Esophagus (tissue), 2 donors: ENCODE measurements around the gene CD93. TPM values are rescaled to one million over a fixed set of nuclear protein-coding genes. Genes with fewer than 3 reads are reported as not detected.
A peak's percentile ranks its signal among the peaks of the same experiment; 100 is the strongest.

Experiments
- H3K27ac ChIP-seq, 2 donors: one replicate each; pipeline ENCODE4 v1.5.1; 2013; ENCODE audit warnings: low read depth in 2 of 2, mild to moderate bottlenecking in 2 of 2, inconsistent platforms in 1 of 2, low read length in 1 of 2, moderate library complexity in 1 of 2
- H3K27me3 ChIP-seq, 2 donors: one replicate each; pipeline ENCODE4 v1.6.1; 2013; ENCODE audit warnings: low read length in 2 of 2, control low read depth in 1 of 2, mild to moderate bottlenecking in 1 of 2; ENCODE audit not compliant: insufficient read depth in 2 of 2, control insufficient read depth in 1 of 2
- H3K36me3 ChIP-seq, 2 donors: one replicate each; pipeline ENCODE4 v1.6.1; 2013; ENCODE audit warnings: low read length in 1 of 2; ENCODE audit not compliant: control insufficient read depth in 2 of 2, insufficient read depth in 2 of 2
- H3K4me1 ChIP-seq, 2 donors: one replicate each; pipeline ENCODE4 v1.6.1; 2013; ENCODE audit warnings: low read length in 1 of 2; ENCODE audit not compliant: control insufficient read depth in 2 of 2, insufficient read depth in 2 of 2
- H3K4me3 ChIP-seq, 2 donors: one replicate each; pipeline ENCODE4 v1.5.1; 2013; ENCODE audit warnings: low read length in 2 of 2, mild to moderate bottlenecking in 2 of 2, low read depth in 1 of 2, moderate library complexity in 1 of 2
- H3K9me3 ChIP-seq, 2 donors: one replicate each; pipeline ENCODE4 v1.6.1; 2013; ENCODE audit warnings: mild to moderate bottlenecking in 2 of 2, low read depth in 1 of 2, low read length in 1 of 2, moderate library complexity in 1 of 2; ENCODE audit not compliant: control insufficient read depth in 2 of 2, insufficient read depth in 1 of 2
- WGBS, 2 donors: extraction: QIAGEN DNeasy Blood & Tissue Kit; methylation state at CpG; one replicate each; pipeline ENCODE4 v1.1.7; 2013; 5-methylcytosine and 5-hydroxymethylcytosine counted together
- polyA plus RNA-seq, 2 donors: library from polyadenylated mRNA; stranded (reverse); fragments of 200-250 nt; gene quantifications; one replicate each; pipeline ENCODE4 v1.2.3, GENCODE V29; 2013
- donor health status: healthy with polysubstance abuse.
- donor health status: Bipolar disorder and iron deficiency.

CD93 gene
- polyA plus RNA-seq, 2 donors, result 1.8 to 2.8 TPM

DNA sequence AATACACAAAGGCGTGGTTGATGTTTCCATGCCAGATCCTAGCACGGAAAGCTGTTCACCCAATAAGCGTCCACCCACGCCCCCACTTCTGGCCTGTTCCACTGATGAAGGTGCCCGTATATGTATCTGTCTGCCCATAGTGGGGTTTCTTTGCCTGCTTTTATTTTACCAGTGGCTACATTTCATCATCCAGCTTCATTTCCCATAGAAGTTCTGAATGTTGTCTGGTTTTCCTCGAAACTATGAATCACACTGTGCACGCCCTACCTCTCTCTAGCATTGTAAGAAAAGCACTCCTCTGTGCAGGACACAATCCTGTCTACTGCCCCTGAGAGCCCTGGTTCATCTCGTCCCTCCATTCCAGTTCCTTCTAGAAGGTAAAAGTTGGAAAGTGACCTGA is 8.8 kb upstream of the CD93 start:
- Histone ChIP-seq H3K27me3 (no peaks in the 10 kb centered on the region), H3K27ac (peak overlapping the region; percentile 91 to 96), H3K9me3 (no peaks in the 10 kb centered on the region), H3K4me1 (peaks cover 3 to 42% of the 10 kb centered on the region in 2 donors), H3K36me3 (no peaks in the 10 kb centered on the region), H3K4me3 (no peak overlapping the region)
- 51 to 64% methylated on average over 8 of the region's 8 CpGs for WGBS, 2 donors

GRCh38 chr20:23094213-23094896 is 8.2 kb upstream of the CD93 start:
- Histone ChIP-seq H3K36me3 (no peaks in the 10 kb centered on the region), H3K4me3 (no peak overlapping the region), H3K27ac (peak overlapping the region; percentile 91 to 96), H3K27me3 (no peaks in the 10 kb centered on the region), H3K4me1 (peaks cover 3 to 36% of the 10 kb centered on the region in 2 donors), H3K9me3 (no peaks in the 10 kb centered on the region)
- 69 to 74% methylated on average over 13 of the region's 13 CpGs for WGBS, 2 donors

DNA sequence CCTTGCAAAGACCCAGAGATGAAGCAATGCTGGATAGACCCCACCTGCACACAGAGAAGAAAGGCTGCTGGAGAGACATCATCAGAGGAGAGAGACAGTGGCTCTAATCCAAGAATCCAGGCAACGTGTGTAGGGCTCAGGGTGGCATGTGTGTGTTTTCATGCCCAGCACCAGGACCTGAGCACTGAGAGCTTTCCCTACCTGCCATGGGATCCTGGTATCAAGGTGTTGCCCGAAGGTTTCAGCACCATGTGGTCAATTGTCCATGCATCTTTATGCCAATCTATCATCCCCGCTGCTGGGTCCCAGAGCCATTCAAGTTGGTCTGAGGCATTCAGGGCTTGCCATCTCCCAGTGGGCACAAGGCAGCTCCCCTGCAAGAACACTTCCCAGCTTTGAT is 7.5 kb upstream of the CD93 start:
- Histone ChIP-seq H3K4me1 (peaks cover 3 to 33% of the 10 kb centered on the region in 2 donors), H3K27ac (peak overlapping the region; percentile 11 to 96), H3K4me3 (no peak overlapping the region), H3K9me3 (no peaks in the 10 kb centered on the region), H3K27me3 (no peaks in the 10 kb centered on the region), H3K36me3 (no peaks in the 10 kb centered on the region)
- 61 to 72% methylated on average over 3 of the region's 3 CpGs for WGBS, 2 donors

- Histone ChIP-seq H3K27ac (peak overlapping the region; percentile 55 to 96), H3K4me3 (no peak overlapping the region), H3K27me3 (no peaks in the 10 kb centered on the region), H3K9me3 (no peaks in the 10 kb centered on the region), H3K4me1 (peaks cover 3 to 30% of the 10 kb centered on the region in 2 donors), H3K36me3 (no peaks in the 10 kb centered on the region)
- 65 to 67% methylated on average over 7 of the region's 7 CpGs for WGBS, 2 donors
Measured at GRCh38 chr20:23092861-23093495, 6.9 kb upstream of the CD93 start.

- Histone ChIP-seq H3K27ac (no peak overlapping the region), H3K9me3 (no peaks in the 10 kb centered on the region), H3K27me3 (no peaks in the 10 kb centered on the region), H3K36me3 (no peaks in the 10 kb centered on the region), H3K4me1 (peaks cover 3 to 25% of the 10 kb centered on the region in 2 donors), H3K4me3 (no peak overlapping the region)
- WGBS, 2 donors, result 49 to 62% methylated on average over 2 of the region's 2 CpGs
Measured at GRCh38 chr20:23092384-23092756, 6.2 kb upstream of the CD93 start.

DNA sequence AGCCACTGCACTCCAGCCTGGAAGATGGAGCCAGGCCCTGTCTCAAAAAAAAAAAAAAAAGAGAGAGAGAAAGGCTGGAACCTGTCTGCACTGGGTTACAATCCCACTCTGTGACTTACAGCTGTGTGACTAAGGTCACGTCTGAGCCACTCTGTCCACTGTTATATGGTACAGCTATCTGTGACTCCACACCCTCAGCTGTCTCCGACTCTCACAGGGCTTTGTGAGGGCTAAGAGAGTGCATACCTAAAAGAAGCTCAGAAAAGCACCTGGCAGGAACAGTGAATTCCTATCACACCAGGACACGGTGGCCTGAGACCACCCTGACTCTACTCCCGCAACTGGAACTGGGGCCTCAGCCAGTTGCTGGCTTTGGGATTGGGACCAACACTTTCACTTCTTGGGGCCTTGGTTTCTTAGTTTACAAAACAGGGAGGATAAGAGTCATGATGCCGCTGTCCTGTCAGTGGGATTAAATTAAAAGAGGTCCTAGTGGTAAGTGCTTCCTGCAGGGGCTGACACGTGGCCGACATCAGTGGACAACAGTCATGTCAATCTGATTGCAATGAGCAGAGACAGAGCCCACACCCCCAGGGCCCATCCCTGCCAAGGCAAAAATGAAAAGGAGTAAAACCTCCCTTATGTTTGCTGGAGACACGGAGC is 5.7 kb upstream of the CD93 start:
- Histone ChIP-seq H3K27ac (no peak overlapping the region), H3K4me3 (no peak overlapping the region), H3K9me3 (no peaks in the 10 kb centered on the region), H3K27me3 (no peaks in the 10 kb centered on the region), H3K36me3 (no peaks in the 10 kb centered on the region), H3K4me1 (peaks cover 3 to 23% of the 10 kb centered on the region in 2 donors)
- 62 to 76% methylated on average over 8 of the region's 8 CpGs for WGBS, 2 donors

DNA sequence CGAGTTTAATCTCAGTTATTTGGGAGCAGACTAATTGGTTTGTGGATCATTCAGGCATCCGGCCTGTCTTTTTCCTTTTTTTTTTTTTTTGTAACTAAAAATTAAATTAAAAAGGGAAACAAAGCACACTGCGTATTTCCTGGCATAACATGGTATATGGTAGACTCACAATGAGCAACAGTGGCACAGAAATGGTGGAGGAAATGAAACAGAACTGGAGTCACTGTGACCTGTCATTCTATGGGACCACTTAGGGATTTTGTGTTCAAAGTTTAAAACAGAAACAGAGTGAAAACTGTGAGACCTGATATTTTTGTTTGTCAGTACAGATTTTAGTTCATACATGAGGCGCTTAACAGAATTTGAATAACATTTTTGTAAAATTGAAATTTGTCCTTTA is 4.8 kb upstream of the CD93 start:
- H3K4me1 ChIP-seq, result peaks cover 3 to 18% of the 10 kb centered on the region in 2 donors
- H3K4me3 ChIP-seq, result no peak overlapping the region
- H3K27me3 ChIP-seq, result no peaks in the 10 kb centered on the region
- WGBS, 2 donors, result 76 to 80% methylated on average over 4 of the region's 4 CpGs
- H3K27ac ChIP-seq, result no peak overlapping the region
- H3K36me3 ChIP-seq, result no peaks in the 10 kb centered on the region
- H3K9me3 ChIP-seq, result no peaks in the 10 kb centered on the region

- H3K4me1 ChIP-seq, result peaks cover 3 to 17% of the 10 kb centered on the region in 2 donors
- H3K27me3 ChIP-seq, result no peaks in the 10 kb centered on the region
- 84 to 86% methylated on average over 6 of the region's 6 CpGs for WGBS, 2 donors
- no peaks in the 10 kb centered on the region for H3K36me3 ChIP-seq
- H3K4me3 ChIP-seq, result no peak overlapping the region
- no peak overlapping the region for H3K27ac ChIP-seq
- no peaks in the 10 kb centered on the region for H3K9me3 ChIP-seq
Measured at GRCh38 chr20:23090147-23090546, 4.0 kb upstream of the CD93 start.

- H3K4me3 ChIP-seq, result no peak overlapping the region
- H3K9me3 ChIP-seq, result no peaks in the 10 kb centered on the region
- H3K4me1 ChIP-seq, result peaks cover 3 to 14% of the 10 kb centered on the region in 2 donors
- H3K27me3 ChIP-seq, result no peaks in the 10 kb centered on the region
- no peak overlapping the region for H3K27ac ChIP-seq
- no peaks in the 10 kb centered on the region for H3K36me3 ChIP-seq
- WGBS, 2 donors, result 95% methylated on average over 8 of the region's 8 CpGs
Measured at GRCh38 chr20:23088866-23089265, 2.7 kb upstream of the CD93 start.
